Right atrium auricular region (tissue), 2 donors: ENCODE results near the gene FSD1. TPM values are rescaled to one million over a fixed set of nuclear protein-coding genes. Genes with fewer than 3 reads are reported as not detected.
A peak's percentile ranks its signal among the peaks of the same experiment; 100 is the strongest.

Experiments used
- DNase-seq: peaks from one replicate; pipeline ENCODE4 v3.0.0-alpha.2; 2019; ENCODE audit warnings: low spot score
- H3K27ac ChIP-seq, 2 donors: fragments of 200-600 bp; sonication (generic); 1 replicate in 1 of 2; 2 replicates in 1 of 2; pipeline ENCODE4 v1.5.1; 2016 to 2019
- H3K27me3 ChIP-seq, 2 donors: fragments of 200-600 bp; sonication (generic); one replicate each; pipeline versions ENCODE4 v1.5.1 to v1.6.0; 2017 to 2019
- H3K36me3 ChIP-seq: fragments of 200-600 bp; sonication (generic); one replicate; pipeline ENCODE4 v1.5.1; 2016
- H3K4me1 ChIP-seq, 2 donors: fragments of 200-600 bp; sonication (generic); one replicate each; pipeline versions ENCODE4 v1.5.1 to v1.6.0; 2017 to 2019
- H3K4me3 ChIP-seq, 2 donors: fragments of 200-600 bp; sonication (generic); 1 replicate in 1 of 2; 2 replicates in 1 of 2; pipeline ENCODE4 v1.5.1; 2017 to 2019; ENCODE audit warnings: mild to moderate bottlenecking in 1 of 2, moderate library complexity in 1 of 2
- H3K9me3 ChIP-seq, 2 donors: fragments of 200-600 bp; sonication (generic); one replicate each; pipeline ENCODE4 v1.5.1; 2019
- total RNA-seq, 2 donors: library from RNA; depleted of rRNA; stranded (reverse); fragments of >200 nt; gene quantifications; one replicate each; pipeline ENCODE4 v1.1.0, GENCODE V29; 2016
- TF ChIP-seq, protein P1 (sequence below), 2 donors: fragments of 200-600 bp; sonication (generic); IDR thresholded peaks; one replicate each; pipeline ENCODE4 v1.5.1; 2019; ENCODE audit warnings: antibody characterized with exemption in 2 of 2

FSD1 gene
- total RNA-seq, 2 donors from 2014 or later: not detected

DNA sequence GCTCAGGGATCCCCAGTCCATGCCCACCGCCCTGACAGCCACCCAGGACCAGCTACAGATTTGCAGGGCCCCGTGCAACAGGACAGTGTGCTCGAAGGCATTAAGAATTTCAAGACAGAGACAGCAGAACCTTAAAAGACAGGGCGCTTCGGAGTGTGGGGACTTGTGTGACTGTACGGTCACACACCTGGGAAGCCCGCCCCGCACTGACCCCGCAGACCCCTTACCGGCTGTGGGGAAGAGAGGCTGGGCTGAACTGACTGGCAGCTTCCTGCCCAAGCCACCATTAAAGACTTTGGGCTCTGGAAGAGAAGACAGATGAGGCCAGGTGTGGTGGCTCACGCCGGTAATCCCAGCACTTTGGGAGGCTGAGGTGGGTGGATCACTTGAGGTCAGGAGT, 19.8 kb downstream of the FSD1 start:
- Histone ChIP-seq H3K4me1 (peaks cover 0 to 22% of the 10 kb centered on the region in 2 donors), H3K27me3 (no peaks in the 10 kb centered on the region), H3K9me3 (no peaks in the 10 kb centered on the region), H3K4me3 (no peak overlapping the region), H3K27ac (no peak overlapping the region), H3K36me3 (no peaks in the 10 kb centered on the region)
- TF ChIP-seq, protein P1, sequence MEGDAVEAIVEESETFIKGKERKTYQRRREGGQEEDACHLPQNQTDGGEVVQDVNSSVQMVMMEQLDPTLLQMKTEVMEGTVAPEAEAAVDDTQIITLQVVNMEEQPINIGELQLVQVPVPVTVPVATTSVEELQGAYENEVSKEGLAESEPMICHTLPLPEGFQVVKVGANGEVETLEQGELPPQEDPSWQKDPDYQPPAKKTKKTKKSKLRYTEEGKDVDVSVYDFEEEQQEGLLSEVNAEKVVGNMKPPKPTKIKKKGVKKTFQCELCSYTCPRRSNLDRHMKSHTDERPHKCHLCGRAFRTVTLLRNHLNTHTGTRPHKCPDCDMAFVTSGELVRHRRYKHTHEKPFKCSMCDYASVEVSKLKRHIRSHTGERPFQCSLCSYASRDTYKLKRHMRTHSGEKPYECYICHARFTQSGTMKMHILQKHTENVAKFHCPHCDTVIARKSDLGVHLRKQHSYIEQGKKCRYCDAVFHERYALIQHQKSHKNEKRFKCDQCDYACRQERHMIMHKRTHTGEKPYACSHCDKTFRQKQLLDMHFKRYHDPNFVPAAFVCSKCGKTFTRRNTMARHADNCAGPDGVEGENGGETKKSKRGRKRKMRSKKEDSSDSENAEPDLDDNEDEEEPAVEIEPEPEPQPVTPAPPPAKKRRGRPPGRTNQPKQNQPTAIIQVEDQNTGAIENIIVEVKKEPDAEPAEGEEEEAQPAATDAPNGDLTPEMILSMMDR (IDR thresholded peaks at IDR 0.05): no peak
- DNase-seq: no peak

DNA sequence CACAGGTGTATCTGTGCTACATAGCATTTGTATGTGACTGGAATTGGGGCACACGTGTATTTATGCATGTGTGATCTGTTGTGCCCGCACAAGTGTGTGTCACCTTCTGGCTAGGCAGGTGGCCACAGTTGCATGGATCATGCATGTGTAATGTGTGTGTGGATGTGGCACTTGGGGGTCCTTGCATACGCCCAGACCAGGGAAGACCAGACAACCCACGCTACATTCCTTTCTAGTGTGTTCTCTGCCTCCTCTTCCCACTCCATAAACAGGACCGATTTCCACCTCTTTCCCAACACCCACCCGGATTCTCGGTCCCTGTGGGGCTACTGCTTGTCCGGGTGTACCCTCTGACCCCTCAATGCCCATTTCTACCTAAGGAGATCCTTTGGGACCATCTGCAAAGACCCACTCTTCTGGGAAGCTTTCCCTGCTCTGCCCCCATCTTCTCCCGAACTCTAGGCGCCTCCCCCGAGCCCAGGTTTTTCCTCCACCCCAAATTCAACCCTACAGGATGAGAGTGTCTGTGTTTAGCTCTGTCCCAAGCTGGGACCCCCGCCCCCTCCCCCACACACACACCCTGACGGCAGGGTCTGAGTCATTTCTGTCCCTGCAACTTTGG, 21.9 kb downstream of the FSD1 start:
- DNase-seq: no peak
- H3K9me3 ChIP-seq: no peaks in the 10 kb centered on the region
- H3K27ac ChIP-seq: no peak overlapping the region
- H3K4me1 ChIP-seq: peaks cover 0 to 24% of the 10 kb centered on the region in 2 donors
- H3K4me3 ChIP-seq: no peak overlapping the region
- H3K27me3 ChIP-seq: no peaks in the 10 kb centered on the region
- H3K36me3 ChIP-seq: no peaks in the 10 kb centered on the region
- TF ChIP-seq, protein P1 (IDR thresholded peaks at IDR 0.05): no peak

DNA sequence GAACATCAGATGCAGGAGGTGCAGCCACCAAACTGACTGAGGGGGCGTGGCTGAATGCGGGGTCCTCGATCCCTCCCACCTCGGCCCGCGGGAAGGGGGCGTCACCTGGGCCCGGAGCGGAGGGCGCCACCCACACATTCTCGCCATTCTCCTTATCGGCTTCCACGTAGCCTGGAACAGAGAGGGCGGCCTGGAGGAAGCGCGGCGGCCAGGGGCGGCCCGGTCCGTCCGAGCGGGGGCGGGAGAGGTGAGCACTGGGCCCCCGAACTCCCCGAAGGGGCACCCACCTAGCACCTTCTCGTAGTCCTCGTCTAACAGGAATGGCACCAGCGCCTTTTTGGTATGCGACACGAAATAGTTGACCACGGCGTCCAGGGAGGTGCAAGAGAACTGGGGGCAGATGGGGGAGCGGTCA, 22.4 kb downstream of the FSD1 start:
- no peaks in the 10 kb centered on the region for H3K9me3 ChIP-seq
- no peaks in the 10 kb centered on the region for H3K36me3 ChIP-seq
- peaks cover 0 to 24% of the 10 kb centered on the region in 2 donors for H3K4me1 ChIP-seq
- TF ChIP-seq, protein P1 (IDR thresholded peaks at IDR 0.05): no peak
- no peak for DNase-seq
- H3K4me3 ChIP-seq: peak overlapping the region in 1 of 2 donors; percentile 56
- H3K27me3 ChIP-seq: no peaks in the 10 kb centered on the region
- H3K27ac ChIP-seq: no peak overlapping the region

DNA sequence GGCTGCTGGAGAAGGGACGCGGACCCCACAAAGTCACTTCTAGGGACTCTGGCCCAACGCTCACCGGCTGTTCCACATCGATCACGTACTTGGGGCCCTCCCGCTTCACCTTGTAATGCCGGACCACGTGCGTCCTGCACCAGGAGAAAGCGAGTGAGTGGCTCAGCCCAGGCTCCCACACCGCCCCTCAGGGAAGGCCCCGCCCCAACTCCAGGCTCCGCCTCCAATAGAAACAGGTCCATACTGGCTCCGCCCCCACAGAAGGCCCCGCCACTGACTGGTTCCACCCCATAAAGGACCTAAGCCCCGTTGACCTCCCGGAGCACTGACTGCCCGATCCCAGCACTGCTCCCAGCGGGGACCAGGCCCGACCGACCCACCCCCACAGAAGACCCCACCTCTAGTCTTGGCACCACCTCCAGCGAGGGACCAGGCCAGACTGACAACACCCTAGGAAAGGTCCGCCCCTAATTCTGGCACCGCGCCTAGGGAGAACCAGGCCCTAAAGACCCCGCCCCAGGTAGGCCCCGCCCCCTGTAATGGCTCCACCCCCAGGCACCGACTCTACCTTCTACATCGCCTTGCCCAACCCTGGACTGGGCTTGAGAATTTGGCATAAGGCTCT, 23.0 kb downstream of the FSD1 start:
- TF ChIP-seq, protein P1 (IDR thresholded peaks at IDR 0.05): no peak
- Histone ChIP-seq H3K27ac (peak overlapping the region; percentile 57 to 69), H3K36me3 (no peaks in the 10 kb centered on the region), H3K27me3 (no peaks in the 10 kb centered on the region), H3K4me3 (peak overlapping the region; percentile 52 to 56), H3K4me1 (peaks cover 0 to 24% of the 10 kb centered on the region in 2 donors), H3K9me3 (no peaks in the 10 kb centered on the region)
- peak; percentile 85 for DNase-seq

DNA sequence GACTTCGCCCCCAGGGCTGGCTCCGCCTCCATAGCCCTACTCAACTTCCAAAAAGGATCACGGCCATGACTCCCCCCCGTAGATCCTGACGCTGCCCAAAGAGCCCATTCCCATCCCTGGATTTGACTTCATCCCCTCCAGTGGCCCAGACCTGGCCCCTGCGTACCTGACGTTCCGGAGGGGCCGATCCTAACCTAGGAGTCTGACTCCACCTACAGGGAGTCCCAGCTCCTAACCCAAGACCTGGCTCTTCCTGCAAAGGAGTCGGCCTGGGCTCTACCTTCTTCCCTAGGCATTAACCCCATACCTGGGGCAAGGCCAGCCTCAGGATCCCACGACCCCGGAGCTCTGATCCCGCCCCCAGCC, 23.5 kb downstream of the FSD1 start:
- H3K27me3 ChIP-seq: no peaks in the 10 kb centered on the region
- TF ChIP-seq, protein P1 (IDR thresholded peaks at IDR 0.05): no peak
- DNase-seq: no peak
- peak overlapping the region; percentile 52 to 56 for H3K4me3 ChIP-seq
- no peaks in the 10 kb centered on the region for H3K36me3 ChIP-seq
- peaks cover 0 to 24% of the 10 kb centered on the region in 2 donors for H3K4me1 ChIP-seq
- H3K27ac ChIP-seq: peak overlapping the region; percentile 57 to 69
- no peaks in the 10 kb centered on the region for H3K9me3 ChIP-seq
